Mucosa of descending colon (tissue), 3 donors: ENCODE results near the gene SHISAL2A. TPM values are rescaled to one million over a fixed set of nuclear protein-coding genes. Genes with fewer than 3 reads are reported as not detected.
A peak's percentile ranks its signal among the peaks of the same experiment; 100 is the strongest.

Experiments
- ATAC-seq: fragments of 200-7000 bp; cut with Tn5 transposase; one replicate; pipeline ENCODE4 v1.9.1; 2020; ENCODE audit warnings: mild to moderate bottlenecking, moderate library complexity
- DNase-seq, 3 donors: peaks; one replicate each; pipeline ENCODE4 v3.0.0-alpha.2; 2020
- H3K36me3 ChIP-seq: fragments of 200-600 bp; one replicate; pipeline ENCODE4 v1.8.0; 2021; ENCODE audit warnings: low read depth, mild to moderate bottlenecking
- H3K4me1 ChIP-seq: fragments of 200-600 bp; one replicate; pipeline ENCODE4 v1.8.0; 2021; ENCODE audit warnings: low read depth, mild to moderate bottlenecking
- H3K4me3 ChIP-seq: fragments of 200-600 bp; one replicate; pipeline ENCODE4 v1.8.0; 2021; ENCODE audit warnings: mild to moderate bottlenecking
- H3K9me3 ChIP-seq: fragments of 200-600 bp; one replicate; pipeline ENCODE4 v1.8.0; 2021; ENCODE audit warnings: mild to moderate bottlenecking
- CTCF ChIP-seq: fragments of 200-600 bp; IDR thresholded peaks from one replicate; pipeline ENCODE4 v1.8.0; 2022; ENCODE audit warnings: antibody characterized with exemption, mild to moderate bottlenecking
- intact Hi-C, 2 donors: fragments of 100-400 bp; cut with DNase I in 1 of 2; cut with micrococcal nuclease in 1 of 2; formaldehyde crosslinking; loops; one replicate each; pipeline versions ENCODE4 v1.11.0 to v1.11.1; 2022; cut with DNase I, micrococcal nuclease
- total RNA-seq, 3 donors: library from RNA; stranded (reverse); fragmentation: NEBNext Ultra II Directional in 2 of 3; extraction: Animal tissue kit (Norgen Biotek cat#: 25700) in 2 of 3; gene quantifications; one replicate each; pipeline versions ENCODE4 v1.2.1 to v1.2.4, GENCODE V29; 2021 to 2023
- donor health status: DM: no; HTN: no; CAD: no; lungs with moderate emphysema.
- donor health status: DM: no; HTN: no; CAD: no.
- donor health status: DM: no; HTN: yes; CAD: no.

SHISAL2A gene
- total RNA-seq, 3 donors from 2014 or later = 0.72 to 0.78 TPM; not detected in 1

DNA sequence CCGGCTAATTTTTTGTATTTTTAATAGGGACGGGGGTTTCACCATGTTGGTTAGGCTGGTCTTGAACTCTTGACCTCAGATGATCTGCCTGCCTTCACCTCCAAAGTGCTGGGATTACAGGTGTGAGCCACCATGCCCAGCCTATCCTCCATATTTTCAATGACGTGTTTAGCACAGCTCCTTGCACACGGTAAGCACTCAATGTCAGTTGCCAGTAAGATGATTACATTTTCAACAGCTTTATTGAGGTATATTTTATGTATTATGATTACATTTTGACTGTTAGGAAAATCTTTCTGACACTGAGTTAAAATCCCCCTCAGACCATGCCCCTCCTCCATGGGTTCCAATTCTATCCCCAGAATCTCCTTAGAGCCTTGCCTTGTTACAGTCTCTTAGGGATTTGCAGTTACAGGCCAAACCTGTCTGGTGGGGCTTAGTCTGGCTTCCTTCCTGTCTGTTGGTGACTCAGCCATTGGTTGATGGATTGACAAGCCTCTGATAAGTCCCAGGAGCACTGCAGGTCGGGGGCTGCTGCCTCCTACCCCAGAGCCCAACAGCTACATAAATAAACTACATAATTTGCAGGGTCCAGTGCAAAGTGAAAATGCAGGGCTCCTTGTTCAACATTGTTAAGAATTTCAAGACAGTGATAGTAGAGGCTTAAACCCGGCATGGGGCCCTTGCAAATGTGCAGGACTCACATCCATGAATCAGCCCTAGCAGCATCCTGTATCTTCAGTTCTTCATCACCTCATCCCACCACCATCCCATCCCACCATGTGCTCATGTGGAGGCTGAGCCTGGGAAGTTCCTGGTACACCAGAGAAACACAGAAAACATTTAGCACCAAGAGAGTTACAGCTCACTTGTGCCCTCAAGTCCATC is 41.8 kb downstream of the SHISAL2A start:
- Histone ChIP-seq H3K4me1 (no peaks in the 10 kb centered on the region), H3K9me3 (no peaks in the 10 kb centered on the region), H3K36me3 (no peaks in the 10 kb centered on the region), H3K4me3 (no peak overlapping the region)
- intact Hi-C loops = no loop called here
- no peak for ATAC-seq
- DNase-seq = no peak
- TF ChIP-seq CTCF = no peak

- intact Hi-C loops = no loop called here
- DNase-seq = peak in 2 of 3 donors; percentile 41 to 59
- Histone ChIP-seq H3K36me3 (no peaks in the 10 kb centered on the region), H3K4me1 (no peaks in the 10 kb centered on the region), H3K4me3 (no peak overlapping the region), H3K9me3 (no peaks in the 10 kb centered on the region)
- no peak for TF ChIP-seq CTCF
- ATAC-seq = peak; percentile 52
Measured at GRCh38 chr1:52676249-52676903, 43.4 kb downstream of the SHISAL2A start.

- Histone ChIP-seq H3K4me1 (no peaks in the 10 kb centered on the region), H3K36me3 (no peaks in the 10 kb centered on the region), H3K9me3 (no peaks in the 10 kb centered on the region), H3K4me3 (no peak overlapping the region)
- intact Hi-C loops = no loop called here
- no peak for TF ChIP-seq CTCF
- ATAC-seq = peak; percentile 42
- DNase-seq = peak in 1 of 3 donors; percentile 14
Measured at GRCh38 chr1:52677076-52677806, 44.3 kb downstream of the SHISAL2A start.

GRCh38 chr1:52679048-52679447 is 46.1 kb downstream of the SHISAL2A start:
- ATAC-seq (no peak), DNase-seq (no peak)
- H3K4me1 ChIP-seq = no peaks in the 10 kb centered on the region
- no peaks in the 10 kb centered on the region for H3K36me3 ChIP-seq
- intact Hi-C loops = no loop called here
- H3K9me3 ChIP-seq = no peaks in the 10 kb centered on the region
- no peak for TF ChIP-seq CTCF
- no peak overlapping the region for H3K4me3 ChIP-seq

DNA sequence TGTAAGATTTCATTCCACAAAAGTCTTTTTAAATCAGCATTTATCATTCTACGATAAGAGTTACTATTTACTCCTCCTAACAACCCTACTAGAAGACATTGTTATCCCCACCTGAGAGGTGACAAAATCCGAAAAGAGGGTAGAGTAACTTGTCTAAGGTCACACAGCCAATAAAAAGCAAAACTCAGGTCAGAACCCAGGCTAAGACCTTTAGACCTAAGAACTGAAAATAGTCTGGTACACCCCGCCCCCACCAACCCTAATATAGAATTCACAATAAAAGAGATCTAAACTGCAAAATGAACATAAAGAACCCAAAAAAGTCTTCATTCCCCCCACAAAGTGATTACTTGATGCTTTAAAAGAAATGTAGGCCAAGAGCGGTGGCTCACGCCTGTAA is 46.5 kb downstream of the SHISAL2A start:
- no peak for ATAC-seq
- no peaks in the 10 kb centered on the region for H3K9me3 ChIP-seq
- no peak overlapping the region for H3K4me3 ChIP-seq
- DNase-seq = no peak
- H3K36me3 ChIP-seq = no peaks in the 10 kb centered on the region
- intact Hi-C loops = no loop called here
- TF ChIP-seq CTCF = no peak
- H3K4me1 ChIP-seq = no peaks in the 10 kb centered on the region
